Activated CD8-positive, alpha-beta memory T cell treated with anti-CD3 and anti-CD28 coated beads, Interleukin-2, amount 50 U/mL, for 48 hours (primary cell): ENCODE measurements around the gene ZNF362.
"Not testable (repeated sequence)": the region's sequence is repeated elsewhere in the genome, so short reads cannot be mapped to it uniquely, and the experiment has no call there.

Experiments
- DNase-seq: peaks from one replicate; pipeline ENCODE4 v3.0.0-alpha.2; 2020

The ZNF362 gene

DNA sequence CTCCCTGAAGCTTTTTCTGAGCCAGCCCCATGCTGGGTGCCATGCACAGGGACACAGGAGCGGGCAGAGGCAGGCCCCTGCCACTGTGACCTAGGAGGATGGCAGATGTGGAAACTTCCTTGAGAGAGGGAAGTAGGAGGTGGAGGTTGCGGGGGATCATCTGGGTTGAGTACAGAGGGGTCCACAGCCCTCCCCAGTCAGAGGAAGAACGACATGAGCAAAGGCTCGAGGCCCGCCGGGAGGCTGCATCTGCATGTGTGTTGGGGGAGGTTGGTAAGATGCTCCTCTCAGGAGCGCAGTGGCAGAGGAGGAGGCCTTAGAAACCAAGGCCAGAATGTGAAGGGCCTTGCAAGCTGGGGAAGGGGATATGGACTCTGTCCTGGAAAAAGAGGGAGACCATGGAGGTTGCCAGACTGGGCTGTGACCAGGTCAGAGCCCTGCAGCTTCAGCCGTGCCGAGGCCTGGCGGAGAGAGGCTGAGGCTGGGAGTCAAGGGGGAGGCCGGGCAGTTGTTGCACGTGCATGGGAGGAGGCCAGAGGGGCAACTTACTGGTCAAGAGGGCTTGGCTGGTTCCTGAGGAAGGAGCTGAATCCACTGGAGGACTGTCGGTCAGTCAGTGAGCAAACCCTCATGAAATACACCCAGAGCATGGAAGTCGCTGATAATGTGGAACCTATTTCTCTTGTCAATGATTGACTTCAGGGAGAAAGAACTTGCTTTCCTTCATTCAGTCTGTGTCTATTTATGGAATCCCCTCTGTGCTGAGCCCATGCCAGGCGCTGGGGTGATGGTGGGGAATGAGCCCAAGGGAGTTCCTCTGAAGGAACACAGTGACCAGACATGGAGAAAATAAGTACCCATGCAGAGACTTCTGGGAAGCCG, 32.9 kb downstream of the ZNF362 start:
- no peak for DNase-seq

DNA sequence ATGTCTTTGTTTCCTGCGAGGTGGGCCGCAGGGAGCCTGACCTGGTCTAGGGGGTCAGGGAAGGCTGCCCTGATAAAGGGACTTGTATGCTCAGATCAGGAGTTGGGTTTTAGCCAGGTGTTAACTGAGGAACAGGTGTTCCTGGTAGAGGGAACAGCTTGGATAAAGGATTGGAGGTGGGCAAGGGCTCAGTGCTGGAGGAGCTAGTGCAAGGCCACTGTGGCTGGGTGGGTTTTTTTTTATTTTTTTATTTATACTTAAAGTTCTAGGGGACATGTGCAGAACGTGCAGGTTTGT, 33.5 kb downstream of the ZNF362 start:
- no peak for DNase-seq

DNA sequence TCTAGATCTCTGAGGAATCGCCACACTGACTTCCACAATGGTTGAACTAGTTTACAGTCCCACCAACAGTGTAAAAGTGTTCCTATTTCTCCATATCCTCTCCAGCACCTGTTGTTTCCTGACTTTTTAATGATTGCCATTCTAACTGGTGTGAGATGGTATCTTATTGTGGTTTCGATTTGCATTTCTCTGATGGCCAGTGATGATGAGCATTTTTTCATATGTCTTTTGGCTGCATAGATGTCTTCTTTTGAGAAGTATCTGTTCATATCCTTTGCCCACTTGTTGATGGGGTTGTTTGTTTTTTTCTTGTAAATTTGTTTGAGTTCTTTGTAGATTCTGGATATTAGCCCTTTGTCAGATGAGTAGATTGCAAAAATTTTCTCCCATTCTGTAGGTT, 34.3 kb downstream of the ZNF362 start:
- DNase-seq = not testable (repeated sequence)

DNA sequence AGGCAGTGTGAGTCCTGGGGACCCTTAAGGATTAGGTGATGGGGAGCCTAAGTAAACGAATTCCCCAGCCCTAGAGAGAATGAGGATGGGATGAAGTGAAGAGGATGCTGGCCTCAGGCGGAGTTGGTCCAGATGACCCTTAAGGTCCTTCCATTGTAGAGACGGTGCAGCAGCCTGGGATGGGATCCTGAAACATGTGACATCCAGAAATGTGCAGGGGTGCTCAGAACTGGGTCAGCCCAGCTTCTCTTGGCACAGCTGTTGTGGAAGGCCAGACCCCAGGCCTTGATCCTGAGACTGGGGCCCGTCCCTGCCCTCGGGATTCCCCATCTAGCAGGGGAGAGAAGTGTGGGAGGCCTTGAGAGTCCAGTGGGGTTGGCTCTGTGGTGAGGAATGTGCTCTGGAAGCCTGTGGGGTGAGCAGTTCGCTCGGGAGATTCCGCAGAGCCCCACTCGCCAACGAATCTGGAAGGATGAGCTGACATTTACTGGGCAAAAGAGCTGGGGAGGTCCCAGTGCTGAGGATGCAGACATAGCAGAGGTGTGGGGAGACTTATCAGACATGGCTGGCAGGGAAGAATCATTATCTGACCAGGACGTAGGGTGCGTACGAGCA, 36.5 kb downstream of the ZNF362 start:
- DNase-seq = no peak

DNA sequence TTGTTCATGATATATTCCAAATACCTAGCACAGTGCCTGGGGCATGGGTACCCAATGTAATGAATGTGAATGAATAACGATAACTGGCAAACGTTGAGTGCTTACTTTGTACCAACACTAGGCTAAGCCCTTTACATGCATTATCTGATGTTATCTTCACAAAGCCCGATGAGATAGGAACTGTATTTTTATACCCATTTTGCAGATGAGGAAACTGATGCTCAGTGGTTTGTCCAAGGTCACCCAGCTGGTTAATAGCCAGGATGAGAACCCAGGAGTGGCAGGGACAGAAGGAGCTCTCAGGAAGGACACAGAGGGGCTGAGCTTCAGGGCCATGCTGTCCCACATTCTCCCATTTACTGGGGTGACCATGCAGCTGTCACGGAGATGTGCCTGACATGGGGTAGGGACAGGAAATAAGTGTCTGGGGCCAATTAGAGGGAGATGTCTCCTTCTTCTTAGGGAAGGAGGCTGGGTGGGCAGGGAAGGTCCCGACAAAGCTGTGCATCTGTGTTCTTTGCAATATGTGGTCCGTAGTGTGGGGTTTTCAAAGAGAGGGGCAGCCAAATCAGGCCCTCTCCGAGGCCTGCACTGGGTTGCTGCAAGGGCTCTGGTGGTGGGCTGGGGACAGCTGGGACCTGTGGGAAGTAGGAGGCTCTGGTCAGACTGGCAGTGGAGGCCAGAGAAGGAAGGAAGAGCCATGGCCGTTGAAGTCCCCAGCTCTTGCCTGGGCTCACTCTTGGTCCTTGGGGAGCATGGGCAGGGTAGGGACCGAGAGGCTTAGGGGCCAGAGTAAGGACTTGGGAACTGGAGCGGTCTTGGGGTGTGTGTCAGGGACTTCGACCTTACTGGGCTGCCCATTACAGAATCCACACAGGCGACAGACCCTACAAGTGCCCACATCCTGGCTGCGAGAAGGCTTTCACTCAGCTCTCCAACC, 38.0 kb downstream of the ZNF362 start:
- DNase-seq = no peak

DNA sequence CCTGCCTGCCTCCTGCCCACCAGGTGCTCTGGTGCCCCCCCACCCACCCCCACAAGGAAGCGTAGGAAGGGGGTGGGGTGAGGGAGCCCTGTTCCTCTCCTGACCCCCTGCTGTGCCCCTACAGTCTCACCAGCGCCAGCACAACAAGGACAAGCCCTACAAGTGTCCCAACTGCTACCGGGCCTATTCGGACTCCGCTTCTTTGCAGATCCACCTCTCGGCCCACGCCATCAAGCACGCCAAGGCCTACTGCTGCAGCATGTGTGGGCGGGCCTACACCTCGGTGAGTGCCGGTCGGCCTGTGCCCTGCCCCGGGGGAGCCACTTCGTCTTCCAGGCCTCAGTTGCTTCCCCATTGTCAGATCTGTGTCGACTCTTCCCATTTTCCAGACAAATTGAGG, 38.7 kb downstream of the ZNF362 start:
- no peak for DNase-seq

DNA sequence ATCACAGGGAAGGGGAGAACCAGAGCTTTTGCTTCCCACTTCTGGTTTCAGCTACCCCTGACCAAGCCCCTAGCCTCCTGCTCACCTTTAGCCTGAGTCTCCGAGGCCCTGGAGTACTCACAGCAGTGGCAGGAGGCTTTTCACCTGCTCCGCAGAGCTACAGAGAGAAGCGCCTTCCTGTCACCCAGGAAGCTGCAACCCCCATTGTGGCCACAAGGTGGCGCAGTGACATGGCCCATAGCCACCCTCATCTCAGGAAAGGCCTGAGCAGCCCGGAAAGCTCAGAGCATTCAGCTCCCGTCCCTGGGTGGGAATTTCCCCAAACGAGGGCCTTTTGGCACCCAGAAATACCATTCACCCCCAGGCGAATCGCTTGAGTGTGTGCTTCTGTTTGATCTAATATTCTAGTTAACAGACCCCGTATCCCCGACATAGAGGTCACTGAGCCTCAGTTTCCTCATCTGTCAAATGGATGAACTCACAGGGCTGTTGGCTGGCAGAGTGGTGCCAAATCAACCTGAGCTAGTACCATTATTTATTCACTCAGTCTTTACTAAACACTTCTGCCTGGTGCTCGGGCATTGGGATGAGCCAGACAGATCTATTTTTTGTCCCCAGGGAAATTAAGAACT, 39.3 kb downstream of the ZNF362 start:
- peak; percentile 97 for DNase-seq

DNA sequence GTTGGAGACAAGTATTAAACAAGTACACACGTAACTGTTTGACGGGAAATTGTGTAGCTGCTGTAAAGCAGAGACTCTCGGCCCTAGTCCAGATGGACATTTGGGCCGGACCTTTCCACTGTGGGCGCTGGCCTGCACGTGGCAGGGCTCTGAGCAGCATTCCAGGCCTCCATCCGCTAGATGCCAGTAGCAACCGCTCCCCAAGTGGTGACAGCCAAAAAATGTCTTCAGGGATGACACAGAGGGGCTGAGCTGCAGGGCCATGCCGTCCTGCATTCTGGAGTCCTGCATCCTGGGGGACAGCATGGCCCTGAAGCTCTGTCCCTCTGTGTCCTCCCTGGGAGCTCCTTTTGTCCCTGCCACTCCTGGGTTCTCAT, 39.8 kb downstream of the ZNF362 start:
- DNase-seq = no peak

DNA sequence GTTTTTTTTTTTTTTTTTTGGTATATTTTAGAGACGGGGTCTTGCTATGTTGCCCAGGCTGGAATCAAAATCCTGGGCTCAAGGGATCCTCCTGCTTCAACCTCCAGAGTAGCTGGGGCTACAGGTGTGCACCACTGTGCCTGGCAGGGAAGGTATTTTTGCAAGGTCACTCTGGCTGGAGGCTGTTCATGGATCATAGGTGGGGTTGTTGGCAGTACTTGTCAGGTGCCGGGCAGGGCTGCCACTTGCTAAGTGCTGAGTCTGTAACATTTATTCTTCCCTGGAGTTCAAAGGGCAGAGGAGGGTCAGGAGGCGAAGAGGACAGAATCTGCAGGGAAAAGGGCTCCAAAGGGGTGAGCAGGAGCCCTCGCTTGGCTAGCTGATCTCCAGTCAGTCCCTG, 40.5 kb downstream of the ZNF362 start:
- DNase-seq = no peak

DNA sequence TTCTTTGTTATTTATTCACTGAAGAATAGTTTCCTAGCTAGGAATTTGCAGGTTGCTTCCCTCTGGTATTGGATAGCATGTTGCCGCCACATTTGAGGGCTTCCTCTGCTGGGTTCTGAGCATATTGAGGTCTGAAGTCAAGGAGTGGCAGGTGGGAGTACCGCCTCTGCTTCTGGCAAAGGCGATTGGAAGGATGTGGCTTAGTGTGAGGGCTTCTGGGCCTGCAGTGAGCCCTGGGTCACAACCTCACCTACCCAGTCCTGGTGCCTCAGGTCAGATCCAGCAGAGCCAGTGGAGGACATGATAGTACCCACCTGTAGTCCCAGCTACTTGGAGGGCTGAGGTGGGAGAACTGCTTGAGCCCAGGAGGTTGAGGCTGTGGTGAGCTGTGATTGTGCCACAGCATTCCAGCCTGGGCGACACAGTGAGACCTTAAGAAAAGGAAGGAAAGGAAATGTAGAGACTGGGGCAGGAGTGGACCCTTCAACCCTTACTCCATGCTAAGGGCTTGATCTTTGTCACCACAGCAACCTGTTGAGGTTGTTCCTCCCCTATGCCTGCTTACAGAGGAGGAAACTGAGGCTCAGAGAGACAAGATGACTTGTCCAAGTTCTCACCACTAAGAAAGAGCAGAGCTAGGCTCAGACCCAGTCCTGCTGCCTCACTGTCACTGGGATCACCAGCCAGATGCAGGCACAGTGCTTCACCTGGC, 41.8 kb downstream of the ZNF362 start:
- DNase-seq = no peak

DNA sequence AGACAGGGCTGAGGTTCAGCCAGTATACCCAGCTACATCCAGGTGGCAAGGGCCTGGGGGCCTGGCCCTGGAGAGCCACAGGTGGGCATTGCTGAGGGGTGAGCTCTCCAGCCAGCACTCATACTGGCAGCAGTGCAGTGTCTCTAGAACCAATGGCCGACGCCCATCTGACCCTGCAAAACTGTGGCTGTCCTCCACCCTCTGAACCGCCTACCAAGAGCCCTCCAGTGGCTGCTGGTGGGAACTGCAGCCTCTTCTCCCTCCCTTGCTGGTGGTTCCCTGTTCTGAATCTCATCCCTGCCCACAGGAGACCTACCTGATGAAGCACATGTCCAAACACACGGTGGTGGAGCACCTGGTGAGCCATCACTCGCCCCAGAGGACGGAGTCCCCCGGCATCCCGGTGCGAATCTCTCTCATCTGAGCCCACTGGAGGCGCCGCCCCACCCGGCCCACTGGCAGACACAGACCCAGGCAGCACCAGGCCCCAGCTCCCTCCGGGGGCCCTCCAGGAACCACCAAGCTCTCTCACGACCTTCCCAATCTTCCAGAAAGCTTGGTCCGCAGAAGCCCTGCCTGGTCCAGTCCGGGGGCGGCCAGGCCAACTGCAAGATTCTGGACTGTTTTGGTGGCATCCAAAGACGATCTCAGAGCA, 42.5 kb downstream of the ZNF362 start:
- DNase-seq = peak; percentile 82

DNA sequence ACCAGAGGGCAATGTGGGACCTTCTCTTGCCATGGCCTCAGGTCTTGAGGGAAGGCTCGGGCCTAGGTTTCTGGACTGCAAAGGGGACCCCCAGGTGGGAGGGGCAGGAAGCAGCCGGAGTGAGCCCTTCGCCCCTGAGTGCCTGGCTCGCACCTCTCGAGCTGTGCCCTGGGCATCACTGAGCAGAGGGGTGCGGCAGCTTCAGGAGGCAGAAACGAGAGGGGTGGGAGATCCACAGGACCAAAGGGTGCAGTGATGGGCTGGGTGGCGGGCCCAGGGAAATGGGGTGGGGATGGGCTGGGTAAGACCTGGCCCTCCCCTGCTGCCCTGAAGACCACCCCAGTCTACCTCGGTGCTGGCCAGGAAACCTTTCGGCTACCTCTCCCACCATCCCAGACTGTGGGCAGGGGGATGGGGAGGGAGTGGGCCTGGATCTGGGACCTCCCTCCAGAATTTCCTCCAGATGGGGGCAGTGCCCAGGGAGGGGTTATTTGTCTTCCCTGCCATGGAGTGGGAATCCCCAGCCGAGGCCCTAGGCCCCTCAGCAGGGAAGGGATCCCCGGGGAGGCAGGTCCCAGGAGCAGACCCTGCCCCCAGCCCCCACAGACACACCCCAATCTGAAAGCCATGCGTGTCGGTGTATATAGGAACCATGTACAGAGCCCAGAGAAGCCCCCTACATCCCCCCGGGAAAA, 43.3 kb downstream of the ZNF362 start:
- DNase-seq = no peak

DNA sequence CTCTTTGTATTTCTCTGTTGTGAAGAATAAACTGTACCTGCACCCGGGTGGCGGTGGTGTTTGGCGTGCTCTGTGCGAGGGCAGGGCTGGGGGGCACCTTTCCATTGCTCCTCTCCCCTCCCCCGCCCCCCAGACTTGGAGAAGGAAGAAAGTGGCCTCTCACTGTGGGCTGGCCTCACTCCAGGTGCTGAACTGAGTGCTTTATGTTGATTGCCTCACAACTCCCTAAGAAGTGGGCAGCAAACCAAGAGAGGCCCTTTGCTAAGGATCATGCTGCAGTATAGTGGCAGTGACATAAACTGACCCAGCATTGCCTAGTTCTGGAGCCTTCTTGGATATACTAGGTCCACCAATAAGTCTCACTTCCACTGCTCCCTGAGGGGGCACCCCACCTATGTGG, 44.4 kb downstream of the ZNF362 start:
- DNase-seq = no peak

DNA sequence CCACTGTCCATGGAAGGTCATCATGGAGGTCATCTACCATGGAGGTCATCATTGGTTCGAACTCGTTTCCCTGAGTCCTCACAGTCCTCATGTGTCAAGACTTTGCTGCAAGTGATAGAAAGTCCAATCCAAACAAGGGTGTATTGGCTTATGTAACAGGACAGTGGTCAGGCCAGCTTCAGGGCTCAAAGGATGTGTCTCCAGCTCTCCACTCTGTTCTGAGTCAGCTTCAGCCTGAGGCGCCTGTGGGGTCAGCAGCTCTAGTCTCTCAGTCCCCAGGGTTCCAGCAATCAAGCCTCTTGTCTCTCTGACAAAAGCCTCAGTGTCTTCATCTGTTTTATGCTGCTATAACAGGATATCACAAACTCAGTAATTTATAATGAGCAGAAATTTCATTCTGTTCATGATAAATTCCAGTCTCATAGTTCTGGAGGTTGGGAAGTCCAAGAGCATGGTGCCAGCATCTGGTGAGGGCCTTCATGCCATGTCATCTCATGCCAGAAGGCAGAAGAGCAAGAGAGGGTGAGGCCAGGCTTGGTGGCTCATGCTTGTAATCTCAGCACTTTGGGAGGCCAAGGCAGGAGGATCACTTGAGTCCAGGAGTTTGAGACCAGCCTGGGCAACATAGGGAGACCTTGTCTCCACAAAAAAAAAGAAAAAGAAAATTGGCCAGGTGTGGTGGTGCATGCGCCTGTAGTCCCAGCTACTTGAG, 45.1 kb downstream of the ZNF362 start:
- no peak for DNase-seq

DNA sequence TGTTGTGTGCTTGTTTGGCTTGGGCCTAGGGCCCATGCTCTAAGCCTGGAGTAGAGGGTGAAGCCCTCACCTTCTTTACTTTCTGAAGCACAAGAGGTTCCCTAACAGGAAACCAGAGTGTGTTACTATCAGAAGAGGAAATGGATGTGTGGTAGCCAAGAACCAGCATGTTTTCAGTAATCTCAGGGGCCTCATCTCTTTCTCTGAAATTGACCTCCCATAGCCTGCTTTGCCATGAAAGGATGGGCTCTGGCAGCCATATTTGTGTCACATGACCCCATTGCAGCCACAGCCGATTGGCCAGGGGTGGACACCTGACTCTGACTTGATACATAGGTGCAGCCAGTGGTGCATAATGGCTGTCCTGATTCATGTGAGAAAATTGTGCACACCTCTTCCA, 46.0 kb downstream of the ZNF362 start:
- no peak for DNase-seq

DNA sequence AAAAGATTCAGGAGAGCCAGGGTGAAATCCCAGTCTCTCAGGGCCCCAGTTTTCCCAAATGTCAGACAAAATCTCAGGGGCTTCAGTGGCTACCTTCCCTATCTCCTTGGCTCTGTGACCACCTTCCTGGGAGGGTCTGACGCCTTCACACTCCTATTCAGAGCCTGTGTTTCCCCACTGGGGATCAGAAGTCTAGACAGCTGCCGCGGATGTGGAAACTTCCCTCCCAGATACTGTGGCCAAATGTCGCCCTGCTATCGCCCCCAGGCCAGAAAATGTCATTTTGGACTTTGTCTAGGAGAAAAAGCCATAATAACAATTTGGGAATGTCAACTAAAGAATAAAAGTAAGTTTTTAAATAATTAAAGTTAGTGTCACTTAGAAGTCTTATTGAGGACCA, 48.7 kb downstream of the ZNF362 start:
- DNase-seq = no peak

DNA sequence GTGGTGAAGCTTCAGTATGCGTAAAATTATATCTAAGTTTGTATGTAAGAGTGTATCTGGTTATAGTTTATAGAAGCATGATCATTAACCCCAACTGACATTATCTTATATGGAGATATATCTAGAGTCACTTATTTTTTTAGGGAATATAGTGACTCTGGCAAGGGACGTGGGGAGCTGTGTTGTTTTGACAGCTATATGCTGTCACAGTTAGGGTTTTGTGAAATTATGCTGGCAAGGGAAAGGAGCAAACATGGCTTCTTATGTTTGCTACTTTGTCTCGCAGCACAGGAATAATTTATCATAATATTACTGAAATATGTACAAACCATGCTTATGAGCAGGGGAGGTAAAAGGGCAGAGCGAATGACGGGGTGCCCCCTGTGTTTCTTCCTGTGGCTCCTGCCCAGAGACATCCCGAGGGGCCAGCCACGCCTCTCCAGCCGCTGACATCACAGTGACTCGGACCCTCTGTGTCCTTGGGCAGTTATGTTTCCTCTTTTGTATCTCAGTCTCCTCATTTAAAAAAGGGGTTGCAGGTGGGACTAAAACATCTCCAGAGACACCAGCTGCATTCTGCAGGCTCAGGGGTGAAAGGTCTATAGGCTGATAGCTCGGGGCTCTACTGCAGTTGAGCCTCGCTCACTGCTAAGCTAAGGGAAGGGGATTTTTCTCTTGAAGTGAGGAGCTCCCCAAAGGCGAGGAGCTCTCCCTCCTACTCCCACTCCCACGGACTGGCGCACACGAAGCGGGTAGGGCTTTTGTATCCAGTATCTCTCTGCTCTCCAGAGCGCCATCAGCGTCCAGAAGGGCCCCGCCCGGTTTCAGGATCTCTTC, 49.7 kb downstream of the ZNF362 start:
- DNase-seq = no peak

DNA sequence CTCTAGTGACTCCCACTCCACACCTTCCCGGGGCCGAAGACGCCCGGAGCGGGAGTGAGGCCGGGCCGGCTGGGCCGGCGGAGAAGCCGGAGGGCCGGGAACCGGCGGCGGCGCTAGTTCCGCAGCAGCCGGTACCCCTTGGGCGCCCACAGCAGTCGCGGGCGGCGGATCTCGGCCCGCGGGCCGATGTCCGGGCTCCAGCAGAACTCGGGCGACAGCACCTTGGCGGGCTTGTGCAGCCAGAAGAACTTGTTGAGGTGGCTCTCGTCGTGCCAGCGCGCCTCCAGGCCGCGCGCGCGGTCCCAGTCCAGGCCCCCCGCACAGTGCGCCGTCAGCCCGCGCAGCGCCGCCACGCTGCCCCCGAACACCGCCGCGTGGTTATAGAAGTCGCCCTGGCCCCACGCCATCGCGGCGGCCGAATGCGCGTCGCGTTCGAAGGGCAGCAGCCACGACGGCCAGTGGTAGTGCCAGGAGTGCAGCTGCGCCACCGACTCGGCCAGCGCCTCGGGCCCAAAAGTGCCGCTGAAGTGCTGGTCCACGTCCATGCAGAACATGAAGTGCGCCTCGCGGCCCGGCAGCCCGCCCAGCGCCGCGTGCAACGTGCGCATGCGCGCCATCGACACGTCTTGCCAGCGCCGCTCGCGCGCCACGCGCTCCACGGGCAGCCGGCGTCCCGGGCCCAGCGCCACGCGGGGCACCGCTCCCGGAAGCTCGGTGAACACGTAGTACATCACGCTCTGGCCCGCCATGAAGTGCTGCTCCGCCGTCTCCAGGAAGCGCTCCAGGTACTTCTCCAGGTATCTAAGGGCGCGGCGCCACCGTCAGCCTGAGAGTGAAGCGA, 50.6 kb downstream of the ZNF362 start:
- no peak for DNase-seq

DNA sequence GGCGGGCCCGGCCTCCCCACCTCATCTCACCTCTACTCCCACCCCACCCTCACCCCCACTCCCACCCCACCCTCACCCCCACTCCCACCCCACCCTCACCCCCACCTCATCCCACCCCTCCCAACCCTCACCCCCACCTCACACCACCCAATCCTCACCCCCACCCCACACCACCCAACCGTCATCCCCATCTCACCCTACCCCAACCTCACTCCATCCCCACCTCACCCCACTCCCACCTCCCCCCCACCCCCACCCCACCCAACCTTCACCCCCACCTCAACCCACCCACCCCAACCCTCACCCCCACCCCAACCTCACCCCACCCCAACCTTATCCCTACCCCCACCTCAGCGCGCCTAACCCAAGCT, 51.2 kb downstream of the ZNF362 start:
- no peak for DNase-seq
